HepG2 (cell line): ENCODE measurements around the gene WBP1. TPM values are rescaled to one million over a fixed set of nuclear protein-coding genes. Genes with fewer than 3 reads are reported as not detected.
A peak's percentile ranks its signal among the peaks of the same experiment; 100 is the strongest.

Experiments used
- AKAP8 ChIP-seq: sonication (generic); formaldehyde crosslinking; IDR thresholded peaks from 2 replicates; pipeline ENCODE4 v1.5.1; 2020; ENCODE audit warnings: mild to moderate bottlenecking, missing genetic modification reagents
- NFRKB ChIP-seq: fragments of 450-650 bp; IDR thresholded peaks from 2 replicates; pipeline ENCODE4 v1.6.1; 2017
- SRSF4 ChIP-seq: fragments of 200-400 bp; formaldehyde crosslinking; IDR thresholded peaks from one replicate; pipeline ENCODE4 v1.6.1; 2018; ENCODE audit warnings: mild to moderate bottlenecking, low read depth, low read length, moderate library complexity; ENCODE audit not compliant: poor library complexity, severe bottlenecking
- YEATS4 ChIP-seq: sonication (generic); formaldehyde crosslinking; IDR thresholded peaks from 2 replicates; pipeline ENCODE4 v1.4.0; 2020; ENCODE audit warnings: missing genetic modification reagents, borderline replicate concordance
- ZFX ChIP-seq: sonication (generic); formaldehyde crosslinking; IDR thresholded peaks from 2 replicates; pipeline ENCODE4 v1.4.0; 2020; ENCODE audit warnings: mild to moderate bottlenecking, low read depth, missing genetic modification reagents, moderate library complexity
- ZNF260 ChIP-seq: sonication (generic); formaldehyde crosslinking; IDR thresholded peaks from 2 replicates; pipeline ENCODE4 v1.4.0; 2020; ENCODE audit warnings: missing genetic modification reagents, low read depth, mild to moderate bottlenecking, borderline replicate concordance
- ZNF333 ChIP-seq: sonication (generic); formaldehyde crosslinking; IDR thresholded peaks from 2 replicates; pipeline ENCODE4 v1.4.0; 2020; ENCODE audit warnings: mild to moderate bottlenecking, missing genetic modification reagents, borderline replicate concordance
- ZNF569 ChIP-seq: sonication (generic); formaldehyde crosslinking; IDR thresholded peaks from 2 replicates; pipeline ENCODE4 v1.5.0; 2020; ENCODE audit warnings: mild to moderate bottlenecking, missing genetic modification reagents, moderate library complexity, borderline replicate concordance
- ZSCAN29 ChIP-seq: sonication (generic); formaldehyde crosslinking; conservative IDR thresholded peaks from 2 replicates; pipeline ENCODE4 v1.4.0; 2020; ENCODE audit warnings: mild to moderate bottlenecking, missing genetic modification reagents
- ZSCAN9 ChIP-seq: IDR thresholded peaks from 2 replicates; pipeline ENCODE4 v1.6.1; 2016; ENCODE audit warnings: borderline replicate concordance
- polyA plus RNA-seq, 8 experiments: library from polyadenylated mRNA; depleted of rRNA in 3 of 8; stranded (reverse) in 7 of 8; unstranded in 1 of 8; fragments of >200 nt; fragmentation: Illumina TruSeq in 4 of 8; extraction: Trizol in 4 of 8; gene quantifications; 2 replicates each; pipeline versions ENCODE4 v1.2.1 to v1.2.3, GENCODE V29; 2011 to 2016; ENCODE audit warnings: low read depth in 4 of 8, missing spikeins in 1 of 8, mixed read lengths in 1 of 8; ENCODE audit not compliant: insufficient read depth in 1 of 8
- total RNA-seq, 5 experiments: library from RNA; depleted of rRNA; stranded (reverse); fragments of >200 nt; fragmentation: Illumina TruSeq; extraction: Trizol; gene quantifications; 2 replicates each; pipeline ENCODE4 v1.2.3, GENCODE V29; 2016; ENCODE audit warnings: low read depth in 1 of 5
- TF ChIP-seq, protein P1 (sequence below): sonication (generic); formaldehyde crosslinking; IDR thresholded peaks from 2 replicates; pipeline ENCODE4 v1.8.1; 2023; ENCODE audit warnings: mild to moderate bottlenecking, missing genetic modification reagents
- TF ChIP-seq, protein P2 (sequence below): sonication (generic); formaldehyde crosslinking; conservative IDR thresholded peaks from 2 replicates; pipeline ENCODE4 v1.8.0; 2022; ENCODE audit warnings: mild to moderate bottlenecking, moderate library complexity, missing genetic modification reagents
- TF ChIP-seq, protein P3 (sequence below): sonication (generic); formaldehyde crosslinking; IDR thresholded peaks from 2 replicates; pipeline ENCODE4 v1.5.0; 2020; ENCODE audit warnings: missing genetic modification reagents
- TF ChIP-seq, protein P4 (sequence below): sonication (generic); formaldehyde crosslinking; IDR thresholded peaks from 2 replicates; pipeline ENCODE4 v1.4.0; 2020; ENCODE audit warnings: missing genetic modification reagents
- TF ChIP-seq, protein P5 (sequence below): sonication (generic); formaldehyde crosslinking; IDR thresholded peaks from 2 replicates; pipeline ENCODE4 v1.4.0; 2020; ENCODE audit warnings: missing genetic modification reagents, borderline replicate concordance
- TF ChIP-seq, protein P6 (sequence below): sonication (generic); formaldehyde crosslinking; IDR thresholded peaks from 2 replicates; pipeline ENCODE4 v1.8.0; 2023; ENCODE audit warnings: mild to moderate bottlenecking, missing genetic modification reagents

The WBP1 gene
- total and polyA plus RNA-seq, 2 of the 13 experiments (the other 11 are each of a cell fraction or from before 2014, with no cell fraction given), result 38.8 to 85.7 TPM

DNA sequence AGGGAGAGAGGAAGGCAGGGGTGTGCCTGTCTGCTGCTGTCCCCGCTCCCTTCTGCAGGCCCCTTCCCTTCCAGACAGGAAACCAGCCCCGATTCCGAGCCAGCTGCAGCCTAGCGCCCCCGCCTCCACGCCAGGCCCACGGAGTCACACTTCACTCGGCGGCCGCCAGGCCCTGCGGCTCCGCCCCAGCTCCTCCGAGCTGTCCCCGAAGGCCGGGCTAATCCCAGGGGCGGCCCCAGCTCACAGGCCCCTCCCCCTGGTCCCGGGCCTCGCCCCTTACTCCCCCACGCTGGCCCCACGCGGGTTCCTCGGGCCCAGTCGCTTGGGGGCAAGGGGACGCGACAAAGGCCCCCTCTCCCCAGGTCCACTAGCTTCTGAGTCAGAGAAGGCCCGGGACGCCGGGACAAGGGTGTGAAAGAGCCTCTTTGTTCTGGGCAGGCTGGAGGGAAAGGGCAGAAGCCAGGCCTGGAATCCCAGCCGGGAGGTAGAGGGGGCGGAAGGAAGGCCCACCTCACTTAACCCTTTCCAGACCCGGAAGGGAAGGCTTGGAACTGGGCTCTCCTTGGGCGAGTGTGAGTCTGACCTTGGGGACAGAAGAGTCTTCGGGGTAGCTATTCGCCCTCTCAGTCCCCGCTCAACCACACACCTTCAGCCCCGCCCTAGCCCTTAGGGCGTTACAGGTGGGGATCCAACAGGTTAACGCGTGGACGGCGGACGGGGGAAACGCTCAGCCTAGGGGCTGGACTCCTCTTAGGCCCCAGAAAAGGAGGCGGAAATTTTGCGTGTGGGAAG is 17.7 kb upstream of the WBP1 start (continued):
- TF ChIP-seq NFRKB (no peak), SRSF4 (no peak), AKAP8 (CRISPR knock-in tag) (peak; percentile 93; the same call in 1 of the 2 replicates), ZNF569 (CRISPR knock-in tag) (peak; percentile 99), ZFX (CRISPR knock-in tag) (peak; percentile 99), YEATS4 (peak; percentile 89), ZSCAN29 (peak; percentile 89), ZNF260 (no peak), ZNF333 (peak; percentile 94; the same call in 1 of the 2 replicates), ZSCAN9 (CRISPR knock-in tag) (peak; percentile 35; the same call in 1 of the 2 replicates)
- TF ChIP-seq, protein P1, sequence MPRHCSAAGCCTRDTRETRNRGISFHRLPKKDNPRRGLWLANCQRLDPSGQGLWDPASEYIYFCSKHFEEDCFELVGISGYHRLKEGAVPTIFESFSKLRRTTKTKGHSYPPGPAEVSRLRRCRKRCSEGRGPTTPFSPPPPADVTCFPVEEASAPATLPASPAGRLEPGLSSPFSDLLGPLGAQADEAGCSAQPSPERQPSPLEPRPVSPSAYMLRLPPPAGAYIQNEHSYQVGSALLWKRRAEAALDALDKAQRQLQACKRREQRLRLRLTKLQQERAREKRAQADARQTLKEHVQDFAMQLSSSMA (CRISPR knock-in tag), result 0 out of 2 replicates have a peak, but pooled peaks have one; percentile 18
- TF ChIP-seq, protein P2, sequence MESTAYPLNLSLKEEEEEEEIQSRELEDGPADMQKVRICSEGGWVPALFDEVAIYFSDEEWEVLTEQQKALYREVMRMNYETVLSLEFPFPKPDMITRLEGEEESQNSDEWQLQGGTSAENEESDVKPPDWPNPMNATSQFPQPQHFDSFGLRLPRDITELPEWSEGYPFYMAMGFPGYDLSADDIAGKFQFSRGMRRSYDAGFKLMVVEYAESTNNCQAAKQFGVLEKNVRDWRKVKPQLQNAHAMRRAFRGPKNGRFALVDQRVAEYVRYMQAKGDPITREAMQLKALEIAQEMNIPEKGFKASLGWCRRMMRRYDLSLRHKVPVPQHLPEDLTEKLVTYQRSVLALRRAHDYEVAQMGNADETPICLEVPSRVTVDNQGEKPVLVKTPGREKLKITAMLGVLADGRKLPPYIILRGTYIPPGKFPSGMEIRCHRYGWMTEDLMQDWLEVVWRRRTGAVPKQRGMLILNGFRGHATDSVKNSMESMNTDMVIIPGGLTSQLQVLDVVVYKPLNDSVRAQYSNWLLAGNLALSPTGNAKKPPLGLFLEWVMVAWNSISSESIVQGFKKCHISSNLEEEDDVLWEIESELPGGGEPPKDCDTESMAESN (CRISPR knock-in tag), result peak; percentile 60; the same call in 1 of the 2 replicates
- TF ChIP-seq, protein P3, sequence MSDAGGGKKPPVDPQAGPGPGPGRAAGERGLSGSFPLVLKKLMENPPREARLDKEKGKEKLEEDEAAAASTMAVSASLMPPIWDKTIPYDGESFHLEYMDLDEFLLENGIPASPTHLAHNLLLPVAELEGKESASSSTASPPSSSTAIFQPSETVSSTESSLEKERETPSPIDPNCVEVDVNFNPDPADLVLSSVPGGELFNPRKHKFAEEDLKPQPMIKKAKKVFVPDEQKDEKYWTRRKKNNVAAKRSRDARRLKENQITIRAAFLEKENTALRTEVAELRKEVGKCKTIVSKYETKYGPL, result no peak
- TF ChIP-seq, protein P4, sequence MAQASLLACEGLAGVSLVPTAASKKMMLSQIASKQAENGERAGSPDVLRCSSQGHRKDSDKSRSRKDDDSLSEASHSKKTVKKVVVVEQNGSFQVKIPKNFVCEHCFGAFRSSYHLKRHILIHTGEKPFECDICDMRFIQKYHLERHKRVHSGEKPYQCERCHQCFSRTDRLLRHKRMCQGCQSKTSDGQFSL, result peak; percentile 90
- TF ChIP-seq, protein P5, sequence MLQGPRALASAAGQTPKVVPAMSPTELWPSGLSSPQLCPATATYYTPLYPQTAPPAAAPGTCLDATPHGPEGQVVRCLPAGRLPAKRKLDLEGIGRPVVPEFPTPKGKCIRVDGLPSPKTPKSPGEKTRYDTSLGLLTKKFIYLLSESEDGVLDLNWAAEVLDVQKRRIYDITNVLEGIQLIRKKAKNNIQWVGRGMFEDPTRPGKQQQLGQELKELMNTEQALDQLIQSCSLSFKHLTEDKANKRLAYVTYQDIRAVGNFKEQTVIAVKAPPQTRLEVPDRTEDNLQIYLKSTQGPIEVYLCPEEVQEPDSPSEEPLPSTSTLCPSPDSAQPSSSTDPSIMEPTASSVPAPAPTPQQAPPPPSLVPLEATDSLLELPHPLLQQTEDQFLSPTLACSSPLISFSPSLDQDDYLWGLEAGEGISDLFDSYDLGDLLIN, result peak; percentile 33; the same call in 1 of the 2 replicates
- TF ChIP-seq, protein P6, sequence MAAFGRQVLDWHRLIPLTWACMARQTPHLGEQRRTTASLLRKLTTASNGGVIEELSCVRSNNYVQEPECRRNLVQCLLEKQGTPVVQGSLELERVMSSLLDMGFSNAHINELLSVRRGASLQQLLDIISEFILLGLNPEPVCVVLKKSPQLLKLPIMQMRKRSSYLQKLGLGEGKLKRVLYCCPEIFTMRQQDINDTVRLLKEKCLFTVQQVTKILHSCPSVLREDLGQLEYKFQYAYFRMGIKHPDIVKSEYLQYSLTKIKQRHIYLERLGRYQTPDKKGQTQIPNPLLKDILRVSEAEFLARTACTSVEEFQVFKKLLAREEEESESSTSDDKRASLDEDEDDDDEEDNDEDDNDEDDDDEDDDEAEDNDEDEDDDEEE (CRISPR knock-in tag), result peak; percentile 86; the same call in 1 of the 2 replicates
